ENCODE data around the gene TEPSIN.

DNA sequence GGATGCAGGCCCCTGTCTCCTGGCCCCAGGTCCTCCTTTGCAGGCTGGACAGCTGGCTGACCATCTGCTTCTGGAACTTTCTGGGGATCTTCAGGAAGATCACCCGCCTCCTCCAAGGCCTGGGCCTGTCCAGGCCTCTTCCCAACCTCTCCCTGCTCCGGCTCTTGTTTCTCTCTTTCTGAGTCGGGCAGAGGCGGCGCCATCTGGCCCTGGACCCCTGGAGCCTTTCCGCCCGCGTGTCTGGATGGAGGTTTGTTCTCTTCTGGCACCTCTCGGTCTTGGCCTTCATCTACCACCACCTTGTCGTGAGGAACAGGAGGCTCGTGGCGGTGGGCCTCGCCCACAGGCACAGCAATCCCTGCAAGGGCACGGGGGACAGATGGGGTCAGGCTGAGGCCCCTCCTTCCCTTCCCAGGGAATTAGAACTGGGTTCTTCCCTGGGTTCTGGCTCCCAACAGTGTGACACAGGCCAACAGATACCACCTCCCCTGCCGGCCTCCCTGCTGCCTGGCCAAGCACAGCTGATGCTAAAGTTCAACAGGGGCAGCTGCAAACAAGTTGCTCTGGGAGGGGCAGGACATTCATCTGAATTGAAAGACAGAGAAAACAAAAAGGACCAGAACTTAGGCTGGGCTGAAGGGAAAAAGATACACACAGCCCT, 13.6 kb upstream of the TEPSIN start:
- TF ChIP-seq, protein P1, sequence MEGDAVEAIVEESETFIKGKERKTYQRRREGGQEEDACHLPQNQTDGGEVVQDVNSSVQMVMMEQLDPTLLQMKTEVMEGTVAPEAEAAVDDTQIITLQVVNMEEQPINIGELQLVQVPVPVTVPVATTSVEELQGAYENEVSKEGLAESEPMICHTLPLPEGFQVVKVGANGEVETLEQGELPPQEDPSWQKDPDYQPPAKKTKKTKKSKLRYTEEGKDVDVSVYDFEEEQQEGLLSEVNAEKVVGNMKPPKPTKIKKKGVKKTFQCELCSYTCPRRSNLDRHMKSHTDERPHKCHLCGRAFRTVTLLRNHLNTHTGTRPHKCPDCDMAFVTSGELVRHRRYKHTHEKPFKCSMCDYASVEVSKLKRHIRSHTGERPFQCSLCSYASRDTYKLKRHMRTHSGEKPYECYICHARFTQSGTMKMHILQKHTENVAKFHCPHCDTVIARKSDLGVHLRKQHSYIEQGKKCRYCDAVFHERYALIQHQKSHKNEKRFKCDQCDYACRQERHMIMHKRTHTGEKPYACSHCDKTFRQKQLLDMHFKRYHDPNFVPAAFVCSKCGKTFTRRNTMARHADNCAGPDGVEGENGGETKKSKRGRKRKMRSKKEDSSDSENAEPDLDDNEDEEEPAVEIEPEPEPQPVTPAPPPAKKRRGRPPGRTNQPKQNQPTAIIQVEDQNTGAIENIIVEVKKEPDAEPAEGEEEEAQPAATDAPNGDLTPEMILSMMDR (IDR thresholded peaks at IDR 0.05) = no peak
- TF ChIP-seq POLR2A (IDR thresholded peaks at IDR 0.05) = no peak
- TF ChIP-seq POLR2AphosphoS5 (IDR thresholded peaks at IDR 0.05; ENCODE audit: insufficient read depth in 1 of 2, low read depth in 1 of 2) = no peak
